Lung (tissue), 12 donors: ENCODE measurements around the gene TSPAN18. TPM values are rescaled to one million over a fixed set of nuclear protein-coding genes. Genes with fewer than 3 reads are reported as not detected.

ENCODE experiments used
- ATAC-seq: fragments of 200-7000 bp; cut with Tn5 transposase; one replicate; pipeline ENCODE4 v1.9.1; 2020; ENCODE audit warnings: moderate number of reproducible peaks; ENCODE audit not compliant: insufficient read depth, low FRiP score
- DNase-seq, 3 donors: peaks; one replicate each; pipeline ENCODE4 v3.0.0-alpha.2; 2013 to 2017
- H3K27ac ChIP-seq, 2 donors: one replicate each; pipeline ENCODE4 v1.5.1; 2013; ENCODE audit warnings: mild to moderate bottlenecking in 2 of 2, moderate library complexity in 2 of 2, control low read depth in 1 of 2, inconsistent platforms in 1 of 2, low read depth in 1 of 2, low read length in 1 of 2
- H3K27me3 ChIP-seq, 3 donors: one replicate each; pipeline ENCODE4 v1.5.1; 2013; ENCODE audit warnings: low read length in 2 of 3; ENCODE audit not compliant: control insufficient read depth in 3 of 3, insufficient read depth in 3 of 3
- H3K36me3 ChIP-seq, 4 donors: one replicate each; pipeline ENCODE4 v1.5.1; 2013; ENCODE audit warnings: low read length in 4 of 4, mild to moderate bottlenecking in 1 of 4, moderate library complexity in 1 of 4; ENCODE audit not compliant: control insufficient read depth in 4 of 4, insufficient read depth in 4 of 4
- H3K4me1 ChIP-seq, 5 donors: one replicate each; pipeline ENCODE4 v1.5.1; 2013; ENCODE audit warnings: low read length in 5 of 5, mild to moderate bottlenecking in 2 of 5, moderate library complexity in 1 of 5; ENCODE audit not compliant: control insufficient read depth in 5 of 5, insufficient read depth in 5 of 5
- H3K4me3 ChIP-seq: one replicate; pipeline ENCODE4 v1.5.1; 2013; ENCODE audit warnings: mild to moderate bottlenecking, control low read depth, moderate library complexity
- H3K9ac ChIP-seq, 2 donors: one replicate each; pipeline ENCODE4 v1.5.1; 2013; ENCODE audit warnings: low read length in 2 of 2, control low read depth in 1 of 2; ENCODE audit not compliant: insufficient read depth in 1 of 2
- H3K9me3 ChIP-seq, 4 donors: one replicate each; pipeline ENCODE4 v1.5.1; 2013; ENCODE audit warnings: low read length in 3 of 4, mild to moderate bottlenecking in 1 of 4, moderate library complexity in 1 of 4; ENCODE audit not compliant: control insufficient read depth in 4 of 4, insufficient read depth in 3 of 4
- WGBS, 2 donors: extraction: QIAGEN DNeasy Blood & Tissue Kit; methylation state at CpG; one replicate each; pipeline ENCODE4 v1.1.7; 2013; 5-methylcytosine and 5-hydroxymethylcytosine counted together
- polyA plus RNA-seq, 2 donors: library from polyadenylated mRNA; stranded (reverse); fragments of 200-250 nt; gene quantifications; one replicate each; pipeline ENCODE4 v1.2.1, GENCODE V29; 2013
- total RNA-seq, 2 donors: library from RNA; depleted of rRNA in 1 of 2; stranded (reverse); fragments of >200 nt in 1 of 2; gene quantifications; one replicate each; pipeline ENCODE4 v1.2.1, GENCODE V29; 2014 to 2021
- TF ChIP-seq, protein P1 (sequence below): IDR thresholded peaks from 2 replicates; pipeline ENCODE4 v1.5.1; 2012; ENCODE audit warnings: mild to moderate bottlenecking; ENCODE audit errors: control extremely low read depth, extremely low read depth
- donor health status: control.
- donor health status: control.
- donor health status: Bipolar disorder and iron deficiency.
- donor health status: healthy.
- donor health status: DM: yes; HTN: yes; CAD: no.

TSPAN18 gene
- total and polyA plus RNA-seq, 4 donors: 8.3 to 40.7 (median 21.4) TPM

DNA sequence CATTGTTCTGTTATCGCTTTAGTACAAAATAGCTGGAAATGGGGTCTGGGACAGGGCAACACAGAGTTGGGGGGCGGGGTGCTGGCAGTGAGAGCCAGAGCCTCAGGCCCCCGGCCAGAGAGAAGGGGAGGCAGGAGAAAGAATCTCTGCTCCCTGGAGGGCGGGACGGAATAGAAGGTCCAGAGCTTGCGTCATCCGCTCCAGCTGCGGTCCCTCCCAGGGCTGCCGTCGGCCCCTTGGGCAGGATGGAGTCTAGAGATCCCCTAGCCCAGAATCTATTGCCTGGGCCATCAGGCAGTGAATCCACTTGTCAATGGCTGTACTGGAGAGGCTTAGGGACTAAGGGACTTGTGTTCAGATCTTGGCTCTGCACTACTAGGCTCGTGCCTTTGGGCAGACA, 218.9 kb downstream of the TSPAN18 start:
- Histone ChIP-seq H3K36me3 (peaks cover 0 to 12% (median 0%) of the 10 kb centered on the region in 4 donors), H3K4me1 (peaks cover 0 to 34% (median 2%) of the 10 kb centered on the region in 5 donors), H3K9me3 (no peaks in the 10 kb centered on the region), H3K4me3 (no peak overlapping the region), H3K27me3 (no peaks in the 10 kb centered on the region), H3K9ac (no peak overlapping the region), H3K27ac (no peak overlapping the region)
- WGBS, 2 donors: 80 to 87% methylated on average over 11 of the region's 11 CpGs
- ATAC-seq (no peak), DNase-seq (no peak)
- TF ChIP-seq, protein P1, sequence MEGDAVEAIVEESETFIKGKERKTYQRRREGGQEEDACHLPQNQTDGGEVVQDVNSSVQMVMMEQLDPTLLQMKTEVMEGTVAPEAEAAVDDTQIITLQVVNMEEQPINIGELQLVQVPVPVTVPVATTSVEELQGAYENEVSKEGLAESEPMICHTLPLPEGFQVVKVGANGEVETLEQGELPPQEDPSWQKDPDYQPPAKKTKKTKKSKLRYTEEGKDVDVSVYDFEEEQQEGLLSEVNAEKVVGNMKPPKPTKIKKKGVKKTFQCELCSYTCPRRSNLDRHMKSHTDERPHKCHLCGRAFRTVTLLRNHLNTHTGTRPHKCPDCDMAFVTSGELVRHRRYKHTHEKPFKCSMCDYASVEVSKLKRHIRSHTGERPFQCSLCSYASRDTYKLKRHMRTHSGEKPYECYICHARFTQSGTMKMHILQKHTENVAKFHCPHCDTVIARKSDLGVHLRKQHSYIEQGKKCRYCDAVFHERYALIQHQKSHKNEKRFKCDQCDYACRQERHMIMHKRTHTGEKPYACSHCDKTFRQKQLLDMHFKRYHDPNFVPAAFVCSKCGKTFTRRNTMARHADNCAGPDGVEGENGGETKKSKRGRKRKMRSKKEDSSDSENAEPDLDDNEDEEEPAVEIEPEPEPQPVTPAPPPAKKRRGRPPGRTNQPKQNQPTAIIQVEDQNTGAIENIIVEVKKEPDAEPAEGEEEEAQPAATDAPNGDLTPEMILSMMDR: no peak

DNA sequence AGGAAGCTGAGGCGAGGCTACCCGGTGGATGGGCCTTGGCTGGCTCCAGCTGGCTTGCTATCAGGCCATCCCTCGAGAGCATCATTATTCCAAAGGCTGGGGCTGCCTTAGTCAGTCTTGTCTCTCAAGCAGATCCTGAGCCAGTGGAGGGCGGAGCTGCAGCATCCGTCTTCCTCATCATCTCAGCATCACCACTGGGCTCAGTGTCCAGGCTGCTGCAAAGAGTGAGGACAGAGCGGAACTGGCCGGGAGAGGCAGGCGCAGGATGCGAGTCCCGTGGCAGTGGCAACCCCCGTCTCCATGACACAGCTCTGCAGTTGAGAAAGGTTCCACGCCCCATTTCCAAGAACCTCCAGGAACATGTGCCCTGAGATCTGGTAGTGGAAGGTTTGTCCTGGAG, 219.5 kb downstream of the TSPAN18 start:
- peaks cover 0 to 10% (median 0%) of the 10 kb centered on the region in 4 donors for H3K36me3 ChIP-seq
- TF ChIP-seq, protein P1: no peak
- peaks cover 0 to 37% (median 2%) of the 10 kb centered on the region in 5 donors for H3K4me1 ChIP-seq
- H3K27me3 ChIP-seq: no peaks in the 10 kb centered on the region
- no peak overlapping the region for H3K4me3 ChIP-seq
- H3K9ac ChIP-seq: no peak overlapping the region
- ATAC-seq (no peak), DNase-seq (no peak)
- no peaks in the 10 kb centered on the region for H3K9me3 ChIP-seq
- H3K27ac ChIP-seq: no peak overlapping the region
- WGBS, 2 donors: 79 to 86% methylated on average over 12 of the region's 12 CpGs

DNA sequence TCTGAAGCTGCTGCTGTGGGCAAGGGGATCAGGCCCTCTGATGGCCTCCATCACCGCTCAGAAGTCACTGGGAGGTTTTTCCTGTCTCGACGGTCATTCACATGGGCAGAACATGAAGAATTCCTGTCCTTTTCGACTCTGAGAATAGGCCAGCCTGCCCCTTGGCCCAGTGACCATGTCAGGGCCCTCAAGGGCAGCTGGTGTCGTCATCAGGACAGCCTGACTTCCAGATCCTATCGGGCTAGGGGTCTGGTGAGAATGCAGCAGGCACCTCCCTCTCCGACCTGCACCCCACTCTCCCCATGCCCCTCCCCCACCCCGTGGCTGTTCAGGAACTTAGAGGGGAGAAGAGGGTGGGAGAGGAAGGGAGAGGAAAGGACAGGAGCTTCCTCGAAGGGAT, 220.4 kb downstream of the TSPAN18 start:
- Histone ChIP-seq H3K27me3 (no peaks in the 10 kb centered on the region), H3K27ac (no peak overlapping the region), H3K9ac (no peak overlapping the region), H3K4me3 (no peak overlapping the region), H3K4me1 (peaks cover 0 to 35% (median 2%) of the 10 kb centered on the region in 5 donors), H3K9me3 (no peaks in the 10 kb centered on the region), H3K36me3 (peaks cover 0 to 10% (median 0%) of the 10 kb centered on the region in 4 donors)
- WGBS, 2 donors: 49 to 77% methylated on average over 9 of the region's 9 CpGs
- TF ChIP-seq, protein P1: no peak
- no peak for DNase-seq
- ATAC-seq: no peak

DNA sequence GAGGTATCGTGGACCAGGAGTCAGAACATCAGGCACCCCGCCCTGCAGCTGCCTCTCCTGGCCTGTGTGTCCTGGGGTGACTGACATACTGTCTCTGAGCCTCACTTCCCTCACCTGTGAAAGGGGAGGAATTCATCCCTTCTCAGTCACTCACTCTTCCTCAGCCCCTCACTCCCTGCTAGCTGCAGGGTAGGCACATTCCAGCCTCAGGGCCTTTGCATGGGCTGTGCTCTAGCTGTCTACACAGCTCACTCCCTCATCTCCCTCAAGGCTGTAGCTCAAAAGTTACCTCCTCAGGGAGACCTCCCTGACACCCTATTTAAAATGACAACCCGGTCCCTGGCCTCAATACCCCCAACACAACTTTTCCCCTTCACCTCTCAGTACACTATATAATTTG, 221.4 kb downstream of the TSPAN18 start:
- Histone ChIP-seq H3K27ac (no peak overlapping the region), H3K27me3 (no peaks in the 10 kb centered on the region), H3K9me3 (no peaks in the 10 kb centered on the region), H3K4me3 (no peak overlapping the region), H3K36me3 (peaks cover 0 to 10% (median 0%) of the 10 kb centered on the region in 4 donors), H3K9ac (no peak overlapping the region), H3K4me1 (peaks cover 0 to 25% (median 0%) of the 10 kb centered on the region in 5 donors)
- ATAC-seq (no peak), DNase-seq (no peak)
- TF ChIP-seq, protein P1: no peak
- 95 to 97% methylated on average over 3 of the region's 3 CpGs for WGBS, 2 donors
